ENCODE results near the gene ARL6IP4.

The ARL6IP4 gene

DNA sequence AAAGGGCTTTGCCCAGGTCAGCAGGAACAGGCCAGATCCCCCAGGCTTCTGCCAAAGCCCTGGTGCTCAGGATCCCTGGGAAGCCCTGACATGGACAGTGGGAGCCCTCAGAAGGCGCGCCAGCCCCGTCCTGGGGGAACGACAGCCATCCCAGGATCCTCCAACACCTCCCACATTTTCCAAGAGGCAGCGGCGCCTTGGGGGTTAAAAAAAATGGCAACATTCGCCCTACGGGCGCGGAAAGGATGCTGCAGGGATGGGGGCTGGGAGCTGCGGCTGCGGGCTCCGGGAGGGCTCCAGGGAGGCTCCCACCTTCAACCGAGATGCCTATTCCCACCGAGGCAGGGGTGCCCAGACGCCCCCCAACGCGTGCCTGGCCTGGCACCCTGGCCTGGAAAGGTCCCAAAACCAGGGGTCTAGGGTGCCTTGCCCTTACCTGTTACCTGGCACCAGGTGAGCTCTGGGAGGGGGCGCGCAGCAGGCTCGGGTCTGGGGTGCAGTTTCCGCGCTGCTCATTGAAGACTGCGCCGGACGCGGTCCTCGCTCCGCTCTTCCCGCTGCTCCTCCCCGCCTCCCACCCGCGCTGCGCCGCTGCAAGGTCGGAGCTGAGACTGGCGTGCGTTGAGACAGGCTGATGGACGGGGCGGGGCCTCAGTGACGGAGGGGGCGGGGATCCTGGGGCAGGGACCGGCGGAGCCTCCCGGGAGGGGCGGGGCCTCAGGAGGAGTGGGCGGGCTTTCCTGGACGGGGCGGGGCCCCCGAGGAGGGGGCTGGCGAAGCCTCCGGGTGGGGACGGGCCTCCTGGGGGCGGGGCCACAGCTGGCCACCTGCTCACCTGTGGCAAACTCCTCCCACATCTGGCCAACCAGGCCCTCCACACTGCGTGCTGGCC, 14.4 kb upstream of the ARL6IP4 start, which contains the start of gene ABCB9:
TSS of gene ABCB9 (minus strand) at position 613 of the 892 bp plus-strand sequence. CDS start 6,228 bp downstream, outside the sequence.
- Histone ChIP-seq H3K27me3 (replicated peaks; ENCODE audit: control insufficient read depth, insufficient read depth, low read length) (no peaks in the 10 kb centered on the region), H3K4me3 (replicated peaks; ENCODE audit: low read depth, low read length) (peak within 1 kb of the TSS; percentile 41), H3K36me3 (ENCODE audit: control insufficient read depth, insufficient read depth, low read length) (no peaks in the 10 kb centered on the region)
- peak; percentile 89 for DNase-seq (ENCODE audit: extremely low read depth, insufficient read length)
- no peak for TF ChIP-seq CTCF (IDR thresholded peaks at IDR 0.05; ENCODE audit: insufficient read depth, low read length, poor library complexity, severe bottlenecking)

DNA sequence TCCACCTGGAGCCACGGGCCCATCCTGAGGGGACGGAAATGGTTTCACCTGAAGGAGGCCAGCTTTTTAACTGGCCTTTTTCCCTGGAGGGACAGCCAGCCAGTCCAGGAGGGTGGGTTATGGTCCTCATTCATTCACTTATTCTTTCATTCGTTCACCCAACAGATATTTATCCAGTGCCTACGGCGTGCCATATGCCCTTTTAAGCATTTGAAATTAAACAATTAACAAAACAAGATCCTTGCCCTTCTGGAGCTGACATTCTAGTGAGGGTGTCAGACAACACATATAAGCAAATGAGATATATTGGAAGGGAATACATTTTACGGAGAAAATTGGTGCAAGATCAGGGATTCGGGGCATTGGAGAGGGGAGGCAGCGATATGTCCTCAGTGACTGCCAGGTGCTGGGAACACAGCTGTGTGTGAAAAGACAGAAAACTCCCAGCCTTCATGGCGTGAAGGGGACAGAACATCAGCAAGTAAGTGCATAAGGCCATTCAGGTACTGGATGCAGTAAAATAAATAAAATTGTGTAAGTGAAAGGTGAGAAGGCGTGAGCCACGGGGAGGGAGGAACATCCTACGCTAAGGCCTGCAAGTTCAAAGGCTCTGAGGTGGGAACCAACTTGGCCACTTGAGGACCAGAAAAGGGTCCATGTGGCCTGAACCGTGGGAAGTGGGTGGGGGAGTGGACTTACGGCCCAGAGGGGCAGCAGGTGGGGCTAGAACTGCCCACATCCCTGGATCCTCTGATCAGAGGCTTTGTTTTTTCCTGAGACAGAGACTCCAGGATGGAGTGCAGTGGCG, 13.5 kb upstream of the ARL6IP4 start:
- no peak overlapping the region for H3K4me3 ChIP-seq (replicated peaks; ENCODE audit: low read depth, low read length)
- H3K36me3 ChIP-seq (ENCODE audit: control insufficient read depth, insufficient read depth, low read length) = no peaks in the 10 kb centered on the region
- H3K27me3 ChIP-seq (replicated peaks; ENCODE audit: control insufficient read depth, insufficient read depth, low read length) = no peaks in the 10 kb centered on the region
- no peak for DNase-seq (ENCODE audit: extremely low read depth, insufficient read length)
- TF ChIP-seq CTCF (IDR thresholded peaks at IDR 0.05; ENCODE audit: insufficient read depth, low read length, poor library complexity, severe bottlenecking) = no peak

DNA sequence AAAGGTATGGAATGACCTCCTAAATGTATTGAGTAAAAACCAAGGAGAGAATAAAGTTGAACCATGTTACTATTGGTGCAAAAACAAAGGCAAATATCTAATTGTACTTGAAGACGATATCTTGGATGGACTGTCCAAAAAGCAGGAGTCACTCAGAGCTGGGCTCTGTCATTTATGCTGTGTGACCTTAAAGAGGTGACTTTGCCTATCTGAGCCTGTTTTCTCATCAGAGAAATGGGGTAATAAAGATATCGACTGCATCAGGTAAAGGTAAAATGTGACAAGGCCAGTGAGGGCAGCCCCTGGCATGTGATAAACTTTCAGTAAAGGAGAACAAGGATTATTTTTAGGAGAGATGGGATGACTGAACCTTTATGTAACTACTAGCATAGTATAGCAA, 12.4 kb upstream of the ARL6IP4 start:
- DNase-seq (ENCODE audit: extremely low read depth, insufficient read length) = no peak
- no peak for TF ChIP-seq CTCF (IDR thresholded peaks at IDR 0.05; ENCODE audit: insufficient read depth, low read length, poor library complexity, severe bottlenecking)
- H3K36me3 ChIP-seq (ENCODE audit: control insufficient read depth, insufficient read depth, low read length) = no peaks in the 10 kb centered on the region
- H3K4me3 ChIP-seq (replicated peaks; ENCODE audit: low read depth, low read length) = no peak overlapping the region
- no peaks in the 10 kb centered on the region for H3K27me3 ChIP-seq (replicated peaks; ENCODE audit: control insufficient read depth, insufficient read depth, low read length)

DNA sequence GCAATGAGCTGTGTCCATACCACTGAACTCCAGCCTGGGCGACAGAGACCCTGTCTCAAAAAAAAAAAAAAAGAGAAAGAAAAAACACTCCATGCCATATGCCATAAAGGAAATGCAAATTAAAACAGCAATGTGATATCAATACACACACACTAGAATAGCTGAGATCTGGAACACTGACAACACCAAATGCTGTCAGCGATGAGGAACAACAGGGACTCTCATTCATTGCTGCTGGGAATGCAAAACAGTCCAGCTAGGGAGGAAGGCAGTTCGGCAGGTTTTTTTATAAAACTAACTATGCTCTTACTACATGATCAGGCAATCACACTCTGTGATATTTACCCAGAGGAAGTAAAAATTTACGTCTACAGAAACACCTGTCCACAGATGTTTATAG, 10.8 kb upstream of the ARL6IP4 start:
- no peak for TF ChIP-seq CTCF (IDR thresholded peaks at IDR 0.05; ENCODE audit: insufficient read depth, low read length, poor library complexity, severe bottlenecking)
- Histone ChIP-seq H3K27me3 (replicated peaks; ENCODE audit: control insufficient read depth, insufficient read depth, low read length) (no peaks in the 10 kb centered on the region), H3K4me3 (replicated peaks; ENCODE audit: low read depth, low read length) (no peak overlapping the region), H3K36me3 (ENCODE audit: control insufficient read depth, insufficient read depth, low read length) (no peaks in the 10 kb centered on the region)
- DNase-seq (ENCODE audit: extremely low read depth, insufficient read length) = no peak

GRCh38 chr12:122974274-122974891, 6.1 kb upstream of the ARL6IP4 start:
- Histone ChIP-seq H3K4me3 (replicated peaks; ENCODE audit: low read depth, low read length) (peak overlapping the region; percentile 75), H3K27me3 (replicated peaks; ENCODE audit: control insufficient read depth, insufficient read depth, low read length) (no peaks in the 10 kb centered on the region), H3K36me3 (ENCODE audit: control insufficient read depth, insufficient read depth, low read length) (peaks cover 6% of the 10 kb centered on the region; the same call in 1 of the 2 replicates)
- TF ChIP-seq CTCF (IDR thresholded peaks at IDR 0.05; ENCODE audit: insufficient read depth, low read length, poor library complexity, severe bottlenecking) = no peak
- DNase-seq (ENCODE audit: extremely low read depth, insufficient read length) = peak; percentile 98

Data from GM06990 (cell line).